GM23338 (cell line): ENCODE data around the gene TNFSF4. TPM values are rescaled to one million over a fixed set of nuclear protein-coding genes. Genes with fewer than 3 reads are reported as not detected.

Experiments used
- ATAC-seq: fragments of 200-7000 bp; cut with Tn5 transposase; 3 replicates; pipeline ENCODE4 v1.9.1; 2020
- DNase-seq: peaks from one replicate; pipeline ENCODE4 v3.0.0-alpha.2; 2015; ENCODE audit warnings: low spot score
- H2AFZ ChIP-seq: fragments of 200-600 bp; sonication (generic); 2 replicates; pipeline ENCODE4 v1.8.0; 2016; ENCODE audit warnings: antibody characterized with exemption, mild to moderate bottlenecking, moderate library complexity
- H3F3A ChIP-seq: fragments of 200-600 bp; sonication (generic); replicated peaks from 2 replicates; pipeline ENCODE4 v1.8.0; 2017; ENCODE audit warnings: antibody characterized with exemption, mixed run types, low read depth
- H3K27ac ChIP-seq: fragments of 200-600 bp; sonication (generic); 2 replicates; pipeline ENCODE4 v1.6.1; 2016; ENCODE audit warnings: low read depth
- H3K27me3 ChIP-seq: fragments of 200-600 bp; sonication (generic); 2 replicates; pipeline ENCODE4 v1.8.0; 2016; ENCODE audit warnings: mild to moderate bottlenecking, mixed run types, moderate library complexity; ENCODE audit not compliant: insufficient read depth
- H3K36me3 ChIP-seq: fragments of 200-600 bp; sonication (generic); 2 replicates; pipeline ENCODE4 v1.8.0; 2016; ENCODE audit warnings: mild to moderate bottlenecking; ENCODE audit not compliant: insufficient read depth
- H3K4me1 ChIP-seq: fragments of 200-600 bp; sonication (generic); 2 replicates; pipeline ENCODE4 v1.8.0; 2016; ENCODE audit warnings: mild to moderate bottlenecking, moderate library complexity; ENCODE audit not compliant: insufficient read depth
- H3K4me2 ChIP-seq: fragments of 200-600 bp; sonication (generic); 2 replicates; pipeline ENCODE4 v1.7.1; 2017; ENCODE audit warnings: mixed run types
- H3K4me3 ChIP-seq: fragments of 200-600 bp; sonication (generic); 2 replicates; pipeline ENCODE4 v1.6.1; 2016; ENCODE audit warnings: mixed run types
- H3K79me2 ChIP-seq: fragments of 200-600 bp; sonication (generic); replicated peaks from 2 replicates; pipeline ENCODE4 v1.8.0; 2017; ENCODE audit warnings: mild to moderate bottlenecking; ENCODE audit not compliant: insufficient read depth
- H3K9me2 ChIP-seq: fragments of 200-600 bp; sonication (generic); 2 replicates; pipeline ENCODE4 v1.8.0; 2017; ENCODE audit not compliant: insufficient read depth
- H4K20me1 ChIP-seq: fragments of 200-600 bp; sonication (generic); replicated peaks from 2 replicates; pipeline ENCODE4 v1.8.0; 2017; ENCODE audit warnings: mild to moderate bottlenecking; ENCODE audit not compliant: insufficient read depth
- H3K27ac Mint-ChIP-seq: 2 replicates; pipeline ENCODE4 v1.8.0; 2020; ENCODE audit warnings: inconsistent platforms, mild to moderate bottlenecking, moderate library complexity, mixed read lengths
- H3K27me3 Mint-ChIP-seq: 3 replicates; pipeline ENCODE4 v1.8.0; 2022; ENCODE audit warnings: low read depth, mild to moderate bottlenecking, moderate library complexity, mixed read lengths, inconsistent platforms; ENCODE audit not compliant: insufficient read depth, poor library complexity
- H3K36me3 Mint-ChIP-seq: 3 replicates; pipeline ENCODE4 v1.8.0; 2021; ENCODE audit warnings: low read depth, mild to moderate bottlenecking, inconsistent platforms, moderate library complexity, mixed read lengths
- H3K4me1 Mint-ChIP-seq: 3 replicates; pipeline ENCODE4 v1.8.0; 2020; ENCODE audit warnings: mild to moderate bottlenecking, inconsistent platforms, mixed read lengths
- H3K4me3 Mint-ChIP-seq: 3 replicates; pipeline ENCODE4 v1.8.0; 2021; ENCODE audit warnings: moderate library complexity, mild to moderate bottlenecking, inconsistent platforms, mixed read lengths
- H3K9me3 Mint-ChIP-seq: 3 replicates; pipeline ENCODE4 v1.8.0; 2020; ENCODE audit warnings: moderate library complexity, mild to moderate bottlenecking, inconsistent platforms, mixed read lengths
- CREB1 ChIP-seq: fragments of 250-450 bp; sonication (Bioruptor Pico); IDR thresholded peaks from 2 replicates; pipeline ENCODE4 v1.5.0; 2020; ENCODE audit warnings: low read depth, mild to moderate bottlenecking, moderate library complexity
- EZH2 ChIP-seq: fragments of 200-600 bp; sonication (generic); IDR thresholded peaks from one replicate; pipeline ENCODE4 v1.8.0; 2017; ENCODE audit warnings: antibody characterized with exemption, mild to moderate bottlenecking, low read depth; ENCODE audit not compliant: unreplicated experiment
- EZH2phosphoT487 ChIP-seq: fragments of 200-600 bp; sonication (generic); IDR thresholded peaks from one replicate; pipeline ENCODE4 v1.8.1; 2018; ENCODE audit warnings: antibody characterized with exemption; ENCODE audit not compliant: unreplicated experiment
- JUNB ChIP-seq: IDR thresholded peaks from one replicate; pipeline ENCODE4 v1.6.1; 2016; ENCODE audit warnings: antibody characterized with exemption; ENCODE audit not compliant: unreplicated experiment
- NANOG ChIP-seq: IDR thresholded peaks from 2 replicates; pipeline ENCODE4 v1.6.1; 2016; ENCODE audit warnings: antibody characterized with exemption, borderline replicate concordance
- POLR2AphosphoS5 ChIP-seq: IDR thresholded peaks from 2 replicates; pipeline ENCODE4 v1.6.1; 2016; ENCODE audit warnings: antibody characterized with exemption, low read depth
- STAT1 ChIP-seq: IDR thresholded peaks from one replicate; pipeline ENCODE4 v1.6.1; 2016; ENCODE audit warnings: antibody characterized with exemption; ENCODE audit not compliant: unreplicated experiment
- ZNF114 ChIP-seq: fragments of 250-450 bp; sonication (Bioruptor Pico); IDR thresholded peaks from 2 replicates; pipeline ENCODE4 v1.5.0; 2020; ENCODE audit warnings: mild to moderate bottlenecking, moderate library complexity
- ZNF331 ChIP-seq: fragments of 250-450 bp; sonication (Bioruptor Pico); IDR thresholded peaks from 2 replicates; pipeline ENCODE4 v1.5.0; 2020; ENCODE audit warnings: low read depth, mild to moderate bottlenecking, moderate library complexity
- polyA plus RNA-seq: library from polyadenylated mRNA; unstranded; fragments of >200 nt; fragmentation: Nextera tagmentation; extraction: Ambion mirVana; gene quantifications from 2 replicates; pipeline ENCODE4 v1.2.1, GENCODE V29; 2016
- total RNA-seq: library from RNA; depleted of rRNA; stranded (reverse); fragments of >200 nt; shearing (Covaris generic); gene quantifications from 2 replicates; pipeline ENCODE4 v1.2.3, GENCODE V29; 2014
- TF ChIP-seq, protein P1 (sequence below): fragments of 250-450 bp; sonication (Bioruptor Pico); IDR thresholded peaks from 2 replicates; pipeline ENCODE4 v1.5.0; 2020; ENCODE audit warnings: mild to moderate bottlenecking, moderate library complexity
- TF ChIP-seq, protein P2 (sequence below): IDR thresholded peaks from one replicate; pipeline ENCODE4 v1.6.1; 2018; ENCODE audit warnings: antibody characterized with exemption; ENCODE audit not compliant: unreplicated experiment
- TF ChIP-seq, protein P3 (sequence below): IDR thresholded peaks from 2 replicates; pipeline ENCODE4 v1.6.1; 2016; ENCODE audit warnings: antibody characterized with exemption
- TF ChIP-seq, protein P4 (sequence below), 2 experiments: fragments of 200-600 bp in 1 of 2; sonication (generic) in 1 of 2; conservative IDR thresholded peaks; 2 replicates each; pipeline versions ENCODE4 v1.5.1 to v1.6.1; 2016 to 2017; ENCODE audit warnings: antibody characterized with exemption in 2 of 2, low read depth in 2 of 2, mild to moderate bottlenecking in 2 of 2, moderate library complexity in 1 of 2

TNFSF4 gene
- total and polyA plus RNA-seq, 2 experiments from 2014 or later, result 0.55 to 1.5 TPM

DNA sequence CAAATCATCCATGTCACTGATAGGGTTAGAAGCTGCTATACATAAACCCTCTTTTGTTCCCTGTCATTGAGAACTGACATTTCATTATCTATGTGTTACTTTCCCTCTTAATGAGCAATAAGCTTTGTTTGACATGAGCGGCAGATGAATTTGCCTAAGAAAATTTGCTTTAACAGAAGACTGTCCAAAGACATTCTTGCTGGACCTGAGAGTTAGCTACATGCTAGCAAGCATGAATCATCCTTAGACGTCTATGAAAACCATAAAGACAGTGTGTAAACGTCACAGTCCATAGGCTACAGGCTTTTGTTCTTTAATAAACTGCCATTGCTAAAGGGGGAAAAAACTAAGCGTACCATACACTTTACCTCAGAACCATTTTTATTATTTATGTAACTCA lies 73.1 kb downstream of the TNFSF4 start:
- Histone ChIP-seq H3K4me2 (no peak overlapping the region), H3K4me3 (no peak overlapping the region), H3K36me3 (no peaks in the 10 kb centered on the region), H3K27ac (no peak overlapping the region), H3K4me1 (no peaks in the 10 kb centered on the region), H4K20me1 (no peaks in the 10 kb centered on the region), H3K9me2 (peaks cover 17% of the 10 kb centered on the region), H3K79me2 (no peaks in the 10 kb centered on the region), H3F3A (no peaks in the 10 kb centered on the region), H3K27me3 (no peaks in the 10 kb centered on the region), H2AFZ (no peak overlapping the region)
- peaks cover 3% of the 10 kb centered on the region; the same call in 2 of the 3 replicates for H3K4me1 Mint-ChIP-seq
- H3K36me3 Mint-ChIP-seq, result no peaks in the 10 kb centered on the region
- ATAC-seq (no peak), DNase-seq (no peak)
- TF ChIP-seq, protein P1, sequence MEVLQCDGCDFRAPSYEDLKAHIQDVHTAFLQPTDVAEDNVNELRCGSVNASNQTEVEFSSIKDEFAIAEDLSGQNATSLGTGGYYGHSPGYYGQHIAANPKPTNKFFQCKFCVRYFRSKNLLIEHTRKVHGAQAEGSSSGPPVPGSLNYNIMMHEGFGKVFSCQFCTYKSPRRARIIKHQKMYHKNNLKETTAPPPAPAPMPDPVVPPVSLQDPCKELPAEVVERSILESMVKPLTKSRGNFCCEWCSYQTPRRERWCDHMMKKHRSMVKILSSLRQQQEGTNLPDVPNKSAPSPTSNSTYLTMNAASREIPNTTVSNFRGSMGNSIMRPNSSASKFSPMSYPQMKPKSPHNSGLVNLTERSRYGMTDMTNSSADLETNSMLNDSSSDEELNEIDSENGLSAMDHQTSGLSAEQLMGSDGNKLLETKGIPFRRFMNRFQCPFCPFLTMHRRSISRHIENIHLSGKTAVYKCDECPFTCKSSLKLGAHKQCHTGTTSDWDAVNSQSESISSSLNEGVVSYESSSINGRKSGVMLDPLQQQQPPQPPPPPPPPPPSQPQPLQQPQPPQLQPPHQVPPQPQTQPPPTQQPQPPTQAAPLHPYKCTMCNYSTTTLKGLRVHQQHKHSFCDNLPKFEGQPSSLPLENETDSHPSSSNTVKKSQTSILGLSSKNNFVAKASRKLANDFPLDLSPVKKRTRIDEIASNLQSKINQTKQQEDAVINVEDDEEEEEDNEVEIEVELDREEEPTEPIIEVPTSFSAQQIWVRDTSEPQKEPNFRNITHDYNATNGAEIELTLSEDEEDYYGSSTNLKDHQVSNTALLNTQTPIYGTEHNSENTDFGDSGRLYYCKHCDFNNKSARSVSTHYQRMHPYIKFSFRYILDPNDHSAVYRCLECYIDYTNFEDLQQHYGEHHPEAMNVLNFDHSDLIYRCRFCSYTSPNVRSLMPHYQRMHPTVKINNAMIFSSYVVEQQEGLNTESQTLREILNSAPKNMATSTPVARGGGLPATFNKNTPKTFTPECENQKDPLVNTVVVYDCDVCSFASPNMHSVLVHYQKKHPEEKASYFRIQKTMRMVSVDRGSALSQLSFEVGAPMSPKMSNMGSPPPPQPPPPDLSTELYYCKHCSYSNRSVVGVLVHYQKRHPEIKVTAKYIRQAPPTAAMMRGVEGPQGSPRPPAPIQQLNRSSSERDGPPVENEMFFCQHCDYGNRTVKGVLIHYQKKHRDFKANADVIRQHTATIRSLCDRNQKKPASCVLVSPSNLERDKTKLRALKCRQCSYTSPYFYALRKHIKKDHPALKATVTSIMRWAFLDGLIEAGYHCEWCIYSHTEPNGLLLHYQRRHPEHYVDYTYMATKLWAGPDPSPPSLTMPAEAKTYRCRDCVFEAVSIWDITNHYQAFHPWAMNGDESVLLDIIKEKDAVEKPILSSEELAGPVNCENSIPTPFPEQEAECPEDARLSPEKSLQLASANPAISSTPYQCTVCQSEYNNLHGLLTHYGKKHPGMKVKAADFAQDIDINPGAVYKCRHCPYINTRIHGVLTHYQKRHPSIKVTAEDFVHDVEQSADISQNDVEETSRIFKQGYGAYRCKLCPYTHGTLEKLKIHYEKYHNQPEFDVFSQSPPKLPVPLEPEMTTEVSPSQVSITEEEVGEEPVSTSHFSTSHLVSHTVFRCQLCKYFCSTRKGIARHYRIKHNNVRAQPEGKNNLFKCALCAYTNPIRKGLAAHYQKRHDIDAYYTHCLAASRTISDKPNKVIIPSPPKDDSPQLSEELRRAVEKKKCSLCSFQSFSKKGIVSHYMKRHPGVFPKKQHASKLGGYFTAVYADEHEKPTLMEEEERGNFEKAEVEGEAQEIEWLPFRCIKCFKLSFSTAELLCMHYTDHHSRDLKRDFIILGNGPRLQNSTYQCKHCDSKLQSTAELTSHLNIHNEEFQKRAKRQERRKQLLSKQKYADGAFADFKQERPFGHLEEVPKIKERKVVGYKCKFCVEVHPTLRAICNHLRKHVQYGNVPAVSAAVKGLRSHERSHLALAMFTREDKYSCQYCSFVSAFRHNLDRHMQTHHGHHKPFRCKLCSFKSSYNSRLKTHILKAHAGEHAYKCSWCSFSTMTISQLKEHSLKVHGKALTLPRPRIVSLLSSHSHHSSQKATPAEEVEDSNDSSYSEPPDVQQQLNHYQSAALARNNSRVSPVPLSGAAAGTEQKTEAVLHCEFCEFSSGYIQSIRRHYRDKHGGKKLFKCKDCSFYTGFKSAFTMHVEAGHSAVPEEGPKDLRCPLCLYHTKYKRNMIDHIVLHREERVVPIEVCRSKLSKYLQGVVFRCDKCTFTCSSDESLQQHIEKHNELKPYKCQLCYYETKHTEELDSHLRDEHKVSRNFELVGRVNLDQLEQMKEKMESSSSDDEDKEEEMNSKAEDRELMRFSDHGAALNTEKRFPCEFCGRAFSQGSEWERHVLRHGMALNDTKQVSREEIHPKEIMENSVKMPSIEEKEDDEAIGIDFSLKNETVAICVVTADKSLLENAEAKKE (CRISPR knock-in tag), result no peak
- TF ChIP-seq STAT1, result no peak
- TF ChIP-seq EZH2, result no peak
- no peak for TF ChIP-seq ZNF114 (CRISPR knock-in tag)
- no peak for TF ChIP-seq NANOG
- TF ChIP-seq EZH2phosphoT487, result no peak
- no peak for TF ChIP-seq ZNF331 (CRISPR knock-in tag)
- TF ChIP-seq, protein P2, sequence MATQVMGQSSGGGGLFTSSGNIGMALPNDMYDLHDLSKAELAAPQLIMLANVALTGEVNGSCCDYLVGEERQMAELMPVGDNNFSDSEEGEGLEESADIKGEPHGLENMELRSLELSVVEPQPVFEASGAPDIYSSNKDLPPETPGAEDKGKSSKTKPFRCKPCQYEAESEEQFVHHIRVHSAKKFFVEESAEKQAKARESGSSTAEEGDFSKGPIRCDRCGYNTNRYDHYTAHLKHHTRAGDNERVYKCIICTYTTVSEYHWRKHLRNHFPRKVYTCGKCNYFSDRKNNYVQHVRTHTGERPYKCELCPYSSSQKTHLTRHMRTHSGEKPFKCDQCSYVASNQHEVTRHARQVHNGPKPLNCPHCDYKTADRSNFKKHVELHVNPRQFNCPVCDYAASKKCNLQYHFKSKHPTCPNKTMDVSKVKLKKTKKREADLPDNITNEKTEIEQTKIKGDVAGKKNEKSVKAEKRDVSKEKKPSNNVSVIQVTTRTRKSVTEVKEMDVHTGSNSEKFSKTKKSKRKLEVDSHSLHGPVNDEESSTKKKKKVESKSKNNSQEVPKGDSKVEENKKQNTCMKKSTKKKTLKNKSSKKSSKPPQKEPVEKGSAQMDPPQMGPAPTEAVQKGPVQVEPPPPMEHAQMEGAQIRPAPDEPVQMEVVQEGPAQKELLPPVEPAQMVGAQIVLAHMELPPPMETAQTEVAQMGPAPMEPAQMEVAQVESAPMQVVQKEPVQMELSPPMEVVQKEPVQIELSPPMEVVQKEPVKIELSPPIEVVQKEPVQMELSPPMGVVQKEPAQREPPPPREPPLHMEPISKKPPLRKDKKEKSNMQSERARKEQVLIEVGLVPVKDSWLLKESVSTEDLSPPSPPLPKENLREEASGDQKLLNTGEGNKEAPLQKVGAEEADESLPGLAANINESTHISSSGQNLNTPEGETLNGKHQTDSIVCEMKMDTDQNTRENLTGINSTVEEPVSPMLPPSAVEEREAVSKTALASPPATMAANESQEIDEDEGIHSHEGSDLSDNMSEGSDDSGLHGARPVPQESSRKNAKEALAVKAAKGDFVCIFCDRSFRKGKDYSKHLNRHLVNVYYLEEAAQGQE, result no peak
- no peak for TF ChIP-seq POLR2AphosphoS5
- no peak for TF ChIP-seq CREB1 (CRISPR knock-in tag)
- no peak for TF ChIP-seq JUNB
- TF ChIP-seq, protein P3, sequence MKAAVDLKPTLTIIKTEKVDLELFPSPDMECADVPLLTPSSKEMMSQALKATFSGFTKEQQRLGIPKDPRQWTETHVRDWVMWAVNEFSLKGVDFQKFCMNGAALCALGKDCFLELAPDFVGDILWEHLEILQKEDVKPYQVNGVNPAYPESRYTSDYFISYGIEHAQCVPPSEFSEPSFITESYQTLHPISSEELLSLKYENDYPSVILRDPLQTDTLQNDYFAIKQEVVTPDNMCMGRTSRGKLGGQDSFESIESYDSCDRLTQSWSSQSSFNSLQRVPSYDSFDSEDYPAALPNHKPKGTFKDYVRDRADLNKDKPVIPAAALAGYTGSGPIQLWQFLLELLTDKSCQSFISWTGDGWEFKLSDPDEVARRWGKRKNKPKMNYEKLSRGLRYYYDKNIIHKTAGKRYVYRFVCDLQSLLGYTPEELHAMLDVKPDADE, result no peak
- TF ChIP-seq, protein P4, sequence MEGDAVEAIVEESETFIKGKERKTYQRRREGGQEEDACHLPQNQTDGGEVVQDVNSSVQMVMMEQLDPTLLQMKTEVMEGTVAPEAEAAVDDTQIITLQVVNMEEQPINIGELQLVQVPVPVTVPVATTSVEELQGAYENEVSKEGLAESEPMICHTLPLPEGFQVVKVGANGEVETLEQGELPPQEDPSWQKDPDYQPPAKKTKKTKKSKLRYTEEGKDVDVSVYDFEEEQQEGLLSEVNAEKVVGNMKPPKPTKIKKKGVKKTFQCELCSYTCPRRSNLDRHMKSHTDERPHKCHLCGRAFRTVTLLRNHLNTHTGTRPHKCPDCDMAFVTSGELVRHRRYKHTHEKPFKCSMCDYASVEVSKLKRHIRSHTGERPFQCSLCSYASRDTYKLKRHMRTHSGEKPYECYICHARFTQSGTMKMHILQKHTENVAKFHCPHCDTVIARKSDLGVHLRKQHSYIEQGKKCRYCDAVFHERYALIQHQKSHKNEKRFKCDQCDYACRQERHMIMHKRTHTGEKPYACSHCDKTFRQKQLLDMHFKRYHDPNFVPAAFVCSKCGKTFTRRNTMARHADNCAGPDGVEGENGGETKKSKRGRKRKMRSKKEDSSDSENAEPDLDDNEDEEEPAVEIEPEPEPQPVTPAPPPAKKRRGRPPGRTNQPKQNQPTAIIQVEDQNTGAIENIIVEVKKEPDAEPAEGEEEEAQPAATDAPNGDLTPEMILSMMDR (conservative IDR thresholded peaks at IDR 0.05; ENCODE audit: low read depth in 2 of 2), result no peak
- H3K27ac Mint-ChIP-seq, result no peak overlapping the region
- no peaks in the 10 kb centered on the region for H3K27me3 Mint-ChIP-seq
- no peak overlapping the region for H3K4me3 Mint-ChIP-seq
- H3K9me3 Mint-ChIP-seq, result no peaks in the 10 kb centered on the region
